Neural progenitor cell (in vitro differentiated cells): ENCODE measurements around the gene GDPGP1. TPM values are rescaled to one million over a fixed set of nuclear protein-coding genes. Genes with fewer than 3 reads are reported as not detected.
A peak's percentile ranks its signal among the peaks of the same experiment; 100 is the strongest.

Experiments
- DNase-seq: peaks from one replicate; pipeline ENCODE4 v3.0.0-alpha.2; 2016; ENCODE audit warnings: low spot score
- H2AFZ ChIP-seq: fragments of 200-600 bp; sonication (generic); replicated peaks from 2 replicates; pipeline ENCODE4 v1.6.1; 2016; ENCODE audit warnings: antibody characterized with exemption
- H3F3A ChIP-seq: fragments of 200-600 bp; sonication (generic); 2 replicates; pipeline ENCODE4 v1.6.1; 2016; ENCODE audit warnings: antibody characterized with exemption, low read depth
- H3K27ac ChIP-seq: fragments of 200-600 bp; sonication (generic); 2 replicates; pipeline ENCODE4 v1.5.1; 2016; ENCODE audit warnings: mild to moderate bottlenecking
- H3K27me3 ChIP-seq: fragments of 200-600 bp; sonication (generic); 2 replicates; pipeline ENCODE4 v1.6.1; 2016; ENCODE audit warnings: mild to moderate bottlenecking, moderate library complexity
- H3K36me3 ChIP-seq: fragments of 200-600 bp; sonication (generic); 2 replicates; pipeline ENCODE4 v1.5.1; 2016
- H3K4me1 ChIP-seq: fragments of 200-600 bp; sonication (generic); 2 replicates; pipeline ENCODE4 v1.6.1; 2016; ENCODE audit warnings: mixed run types
- H3K4me2 ChIP-seq: fragments of 200-600 bp; sonication (generic); 2 replicates; pipeline ENCODE4 v1.6.1; 2016
- H3K4me3 ChIP-seq: fragments of 200-600 bp; sonication (generic); 2 replicates; pipeline ENCODE4 v1.5.1; 2016
- H3K79me2 ChIP-seq: fragments of 200-600 bp; sonication (generic); 2 replicates; pipeline ENCODE4 v1.6.1; 2016; ENCODE audit warnings: low read depth
- H3K9ac ChIP-seq: fragments of 200-600 bp; sonication (generic); 2 replicates; pipeline ENCODE4 v1.6.1; 2016
- H3K9me3 ChIP-seq: fragments of 200-600 bp; sonication (generic); 2 replicates; pipeline ENCODE4 v1.5.1; 2016; ENCODE audit warnings: low read depth
- H4K20me1 ChIP-seq: fragments of 200-600 bp; sonication (generic); 2 replicates; pipeline ENCODE4 v1.6.1; 2016; ENCODE audit warnings: low read depth
- H3K27ac Mint-ChIP-seq: 3 replicates; pipeline ENCODE4 v1.8.0; 2021; ENCODE audit warnings: mixed read lengths
- H3K27me3 Mint-ChIP-seq: 2 replicates; pipeline ENCODE4 v1.8.0; 2022; ENCODE audit warnings: low read depth, mild to moderate bottlenecking, inconsistent platforms, moderate library complexity, mixed read lengths; ENCODE audit not compliant: insufficient read depth
- H3K36me3 Mint-ChIP-seq: 3 replicates; pipeline ENCODE4 v1.8.0; 2021; ENCODE audit warnings: mixed read lengths
- H3K4me1 Mint-ChIP-seq: 3 replicates; pipeline ENCODE4 v1.8.0; 2021; ENCODE audit warnings: mixed read lengths
- H3K4me3 Mint-ChIP-seq: 3 replicates; pipeline ENCODE4 v1.8.0; 2021; ENCODE audit warnings: mild to moderate bottlenecking, moderate library complexity, mixed read lengths
- H3K9me3 Mint-ChIP-seq: 3 replicates; pipeline ENCODE4 v1.8.0; 2020; ENCODE audit warnings: mixed read lengths
- CTCF ChIP-seq: fragments of 200-600 bp; sonication (generic); IDR thresholded peaks from 2 replicates; pipeline ENCODE4 v1.5.1; 2017; ENCODE audit warnings: antibody characterized with exemption, mild to moderate bottlenecking
- EZH2 ChIP-seq: fragments of 200-600 bp; sonication (generic); IDR thresholded peaks from 2 replicates; pipeline ENCODE4 v1.6.1; 2017; ENCODE audit warnings: antibody characterized with exemption, mild to moderate bottlenecking, moderate library complexity
- EZH2phosphoT487 ChIP-seq: fragments of 200-600 bp; sonication (generic); IDR thresholded peaks from 2 replicates; pipeline ENCODE4 v1.6.1; 2017; ENCODE audit warnings: antibody characterized with exemption
- small RNA-seq: library from RNA; depleted of rRNA; stranded (forward); fragments of <200 nt; gene quantifications from one replicate; pipeline ENCODE3, GENCODE V24; 2015
- total RNA-seq: library from RNA; depleted of rRNA; stranded (reverse); fragments of >200 nt; gene quantifications from 2 replicates; pipeline ENCODE4 v1.2.3, GENCODE V29; 2015; ENCODE audit warnings: low replicate concordance

The GDPGP1 gene
- total RNA-seq, 1 donor from 2014 or later = 0.67 TPM

DNA sequence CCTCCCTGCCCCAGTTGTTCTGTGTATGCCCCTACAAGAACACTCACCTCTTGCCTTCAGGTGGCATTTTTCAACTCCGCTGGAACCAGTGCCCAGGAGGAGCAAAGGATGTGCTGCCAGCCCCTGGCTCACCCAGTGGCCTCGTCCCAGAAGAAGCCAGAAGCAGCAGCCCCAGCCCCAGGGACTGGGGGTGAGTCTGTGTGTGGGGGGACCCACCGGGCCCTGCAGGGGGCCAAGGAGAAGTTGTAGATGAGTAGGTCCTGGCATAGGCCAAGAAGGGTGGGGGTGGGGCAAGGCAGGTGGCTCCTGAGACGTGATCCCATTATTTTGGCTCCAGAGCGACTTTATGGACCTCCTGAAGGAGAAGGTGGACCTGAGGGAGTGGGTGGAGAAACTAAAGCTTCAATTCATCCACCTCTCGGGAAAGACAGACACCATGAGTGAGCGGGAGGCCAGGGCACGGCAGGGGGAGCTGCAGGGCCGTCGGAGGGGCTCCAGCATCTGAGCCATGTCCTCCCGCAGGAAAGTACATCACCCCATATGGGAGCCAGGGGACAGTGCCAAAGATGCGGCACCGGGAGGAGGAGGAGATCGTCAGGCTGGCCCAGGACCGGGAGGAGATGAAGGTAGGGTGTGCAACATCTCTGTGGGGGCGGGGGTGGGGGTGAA, 60.7 kb downstream of the GDPGP1 start:
- Mint-ChIP-seq H3K27ac (peak overlapping the region; percentile 46), H3K4me3 (no peak overlapping the region), H3K9me3 (no peaks in the 10 kb centered on the region), H3K36me3 (no peaks in the 10 kb centered on the region), H3K27me3 (peaks cover 2% of the 10 kb centered on the region), H3K4me1 (no peaks in the 10 kb centered on the region)
- no peaks in the 10 kb centered on the region for H3K36me3 ChIP-seq
- TF ChIP-seq EZH2phosphoT487 (no peak), CTCF (peak; percentile 25), EZH2 (no peak)
- no peaks in the 10 kb centered on the region for H3K27me3 ChIP-seq
- no peak overlapping the region for H3K4me3 ChIP-seq
- H3K4me1 ChIP-seq = no peaks in the 10 kb centered on the region
- H3F3A ChIP-seq = no peaks in the 10 kb centered on the region
- H3K79me2 ChIP-seq = no peaks in the 10 kb centered on the region
- H4K20me1 ChIP-seq = no peaks in the 10 kb centered on the region
- no peak overlapping the region for H3K4me2 ChIP-seq
- no peak overlapping the region for H2AFZ ChIP-seq
- DNase-seq = no peak
- no peak overlapping the region for H3K27ac ChIP-seq
- H3K9ac ChIP-seq = no peak overlapping the region
- no peaks in the 10 kb centered on the region for H3K9me3 ChIP-seq

DNA sequence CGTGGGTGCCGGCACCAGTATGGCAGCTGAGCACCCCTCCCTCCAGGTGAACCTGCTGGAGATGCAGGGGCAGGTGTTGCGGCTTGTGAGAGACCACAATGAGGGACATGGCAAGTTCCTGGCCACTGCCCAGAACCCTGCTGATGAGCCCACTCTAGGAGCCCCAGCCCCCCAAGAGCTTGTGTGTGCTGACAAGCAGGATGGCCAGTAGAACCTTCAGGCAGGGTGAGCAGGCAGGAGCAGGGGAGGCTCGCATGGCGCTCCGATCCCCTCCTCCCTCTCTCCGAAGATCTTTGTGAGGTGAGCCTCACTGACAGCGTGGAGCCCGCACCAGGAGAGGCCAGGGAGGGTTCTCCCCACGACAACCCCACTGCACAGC, 61.2 kb downstream of the GDPGP1 start:
- Histone ChIP-seq H3K9ac (no peak overlapping the region), H3K27ac (no peak overlapping the region), H2AFZ (peak overlapping the region; percentile 62), H3K27me3 (no peaks in the 10 kb centered on the region), H3K4me3 (no peak overlapping the region), H3K4me1 (no peaks in the 10 kb centered on the region), H4K20me1 (no peaks in the 10 kb centered on the region), H3K36me3 (no peaks in the 10 kb centered on the region), H3K9me3 (no peaks in the 10 kb centered on the region), H3K79me2 (no peaks in the 10 kb centered on the region), H3K4me2 (no peak overlapping the region), H3F3A (no peaks in the 10 kb centered on the region)
- Mint-ChIP-seq H3K27me3 (peaks cover 6% of the 10 kb centered on the region), H3K4me3 (no peak overlapping the region), H3K36me3 (no peaks in the 10 kb centered on the region), H3K4me1 (no peaks in the 10 kb centered on the region), H3K27ac (no peak overlapping the region), H3K9me3 (no peaks in the 10 kb centered on the region)
- TF ChIP-seq CTCF (no peak), EZH2 (no peak), EZH2phosphoT487 (no peak)
- DNase-seq = no peak

Small RNAs within 50 kb of the gene (small RNA-seq; reads per million reads assigned to genes)
- not detected for gene AC091167.3
- gene RN7SL736P = not detected

Other genes with a start within 250 kb of the GDPGP1 start
- 14.9 and 29.6 TPM in 2 replicates for gene ZNF710, start 232.9 kb upstream of the GDPGP1 start, total RNA-seq
- 93.1 and 134 TPM in 2 replicates for gene IDH2, start 131.7 kb upstream of the GDPGP1 start, total RNA-seq
- 7.7 and 18.9 TPM in 2 replicates for gene SEMA4B, start 32.9 kb upstream of the GDPGP1 start, total RNA-seq
- 5.2 and 7.7 TPM in 2 replicates for gene CIB1, start 268 bp upstream of the GDPGP1 start, total RNA-seq
- gene TTLL13, start 15.3 kb downstream of the GDPGP1 start, total RNA-seq = 0.19 TPM in 1 of 2 replicates, not detected in the other
- gene NGRN, start 31.5 kb downstream of the GDPGP1 start, total RNA-seq = 47.8 and 66.8 TPM in 2 replicates
- gene ZNF774, start 118.1 kb downstream of the GDPGP1 start, total RNA-seq = 1.9 and 8.3 TPM in 2 replicates
- 35.9 and 44.8 TPM in 2 replicates for gene IQGAP1, start 154.0 kb downstream of the GDPGP1 start, total RNA-seq